HG03039 (cell line): ENCODE results near the gene CFAP58.
A peak's percentile ranks its signal among the peaks of the same experiment; 100 is the strongest.

Experiments used
- ATAC-seq: cut with Tn5 transposase; IDR thresholded peaks from one replicate; pipeline ENCODE4 v1.9.1; 2021; ENCODE audit warnings: mild to moderate bottlenecking, moderate library complexity; ENCODE audit not compliant: unreplicated experiment

CFAP58 gene

DNA sequence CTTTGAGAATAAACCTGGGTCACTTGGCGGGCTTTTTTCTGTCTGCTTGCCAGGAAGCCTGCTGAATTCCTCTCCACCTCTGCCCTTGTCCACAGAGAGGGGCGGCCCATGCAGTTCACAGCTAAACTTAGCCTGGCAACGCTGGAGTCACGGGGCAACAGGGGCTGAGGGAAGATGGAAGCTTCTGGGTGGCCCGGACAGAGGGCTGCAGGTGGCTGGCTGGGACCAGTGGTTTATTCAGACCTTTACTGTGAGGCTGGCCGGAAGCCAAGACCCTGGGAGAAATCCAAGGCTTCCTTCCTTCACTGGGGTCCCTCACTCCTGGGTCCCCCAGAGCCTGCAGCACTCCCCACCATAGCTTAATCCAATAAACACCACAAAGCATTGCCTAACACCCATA lies 32.4 kb upstream of the CFAP58 start:
- ATAC-seq = no peak

DNA sequence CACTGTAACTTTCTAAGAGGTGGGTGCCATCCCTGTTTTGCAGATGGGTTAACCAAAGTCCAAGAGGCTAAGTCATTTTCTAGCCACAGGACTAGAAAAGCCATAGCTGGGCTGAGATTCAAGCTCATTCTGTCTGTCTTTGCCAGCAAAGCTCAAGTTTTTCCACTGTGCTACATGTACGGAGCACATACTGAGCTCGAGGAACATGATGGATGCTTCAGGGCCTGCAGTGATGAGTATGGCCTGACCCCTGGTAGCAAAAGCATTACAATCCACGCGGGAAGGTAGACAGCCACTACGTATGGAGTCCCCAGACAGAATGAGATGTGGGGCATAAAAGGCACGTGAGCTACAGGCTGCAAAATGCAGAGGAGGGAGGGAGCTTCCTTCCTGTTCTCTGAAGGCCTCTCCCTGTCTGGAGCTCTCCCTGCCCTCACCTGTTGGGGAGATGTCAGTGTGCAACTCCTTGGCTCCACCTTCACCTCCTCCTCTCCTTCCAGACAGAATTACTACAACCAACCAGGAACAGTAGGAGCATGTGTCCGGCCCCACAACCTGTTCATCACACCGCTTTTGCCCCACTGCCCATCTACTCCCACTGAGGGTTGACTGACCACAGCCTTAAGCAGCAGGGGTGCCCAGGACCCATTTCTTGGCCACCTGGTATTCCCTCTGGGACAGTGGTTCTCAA lies 31.8 kb upstream of the CFAP58 start:
- no peak for ATAC-seq

DNA sequence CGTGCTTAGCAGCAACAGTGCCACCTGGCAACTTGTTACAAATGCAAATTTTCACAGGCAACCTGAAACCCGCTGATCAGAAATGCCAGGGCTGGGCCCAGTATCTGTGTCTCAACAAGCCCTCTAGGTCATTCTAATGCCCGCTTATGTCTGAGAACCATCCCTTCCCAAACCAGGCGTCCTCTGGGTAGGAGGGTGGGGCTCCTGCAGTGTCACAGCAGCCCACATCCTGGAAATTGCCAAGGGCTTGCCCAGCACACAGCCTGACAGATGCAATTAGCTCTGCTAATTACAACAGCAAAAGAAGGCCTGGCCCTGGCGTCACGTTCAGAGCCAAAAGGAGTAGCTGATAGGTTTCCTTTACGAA lies 31.2 kb upstream of the CFAP58 start:
- ATAC-seq = no peak

DNA sequence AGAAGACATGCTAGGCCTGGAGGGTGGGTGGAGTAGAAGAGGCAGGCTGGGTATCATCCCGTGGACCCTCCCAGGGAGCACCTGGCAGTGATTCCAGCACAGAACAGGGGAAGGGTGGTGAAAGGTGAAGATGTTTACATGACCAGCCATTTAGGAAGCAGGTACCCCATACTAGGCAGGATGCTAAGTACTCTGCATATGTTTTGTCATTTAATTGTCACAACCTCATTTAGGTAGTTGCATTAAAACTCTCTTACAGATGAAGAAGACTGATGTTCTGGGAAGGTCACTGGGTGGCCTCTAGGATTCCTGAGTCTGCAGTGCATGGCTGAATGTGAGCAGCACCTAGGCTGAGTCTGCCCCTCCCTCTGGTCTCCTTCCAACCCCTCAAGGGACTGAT lies 30.5 kb upstream of the CFAP58 start:
- ATAC-seq = no peak

DNA sequence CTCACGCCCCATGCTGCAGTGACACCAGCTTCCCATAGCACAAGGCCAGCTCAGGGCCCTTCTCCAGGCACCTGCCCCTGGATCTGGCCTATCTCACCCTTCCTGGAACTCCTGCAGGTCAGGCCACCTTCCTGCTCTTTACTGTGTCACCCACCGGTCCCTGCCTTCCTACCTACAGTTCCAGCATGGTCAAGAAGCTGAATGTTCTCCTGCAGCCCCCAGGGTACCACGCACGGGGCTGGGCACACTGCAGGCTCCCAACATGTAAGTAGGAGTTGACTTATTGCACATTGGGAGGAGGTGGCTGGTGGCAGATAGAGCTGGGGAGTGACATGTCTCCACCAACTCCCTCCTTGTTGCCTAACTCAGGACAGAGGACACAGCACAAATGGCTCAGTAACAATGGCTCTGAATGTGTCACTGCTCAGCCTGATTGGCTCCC lies 29.9 kb upstream of the CFAP58 start:
- no peak for ATAC-seq

DNA sequence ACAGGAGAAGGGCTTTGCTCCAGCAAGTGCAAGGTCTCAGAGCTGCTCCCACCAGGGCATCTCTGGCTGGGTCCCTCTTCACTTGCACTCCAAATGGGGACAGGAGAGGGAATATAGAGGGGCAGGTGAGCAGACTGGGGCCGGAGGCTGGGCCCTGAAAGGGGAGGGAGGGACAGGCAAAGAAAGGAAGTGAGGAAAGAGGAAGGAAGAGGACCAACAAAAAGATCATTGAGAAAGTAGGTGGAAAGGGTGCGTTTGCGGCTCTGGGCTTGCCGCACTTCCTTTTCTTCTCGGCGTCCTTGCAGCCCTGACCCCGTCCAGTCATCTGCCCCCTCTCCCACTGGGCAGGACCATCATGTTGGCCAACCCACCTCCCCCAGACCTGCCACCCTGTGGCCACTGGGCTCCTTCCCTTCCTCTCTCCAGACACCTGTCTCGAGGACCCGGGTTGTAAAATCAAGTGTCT lies 29.4 kb upstream of the CFAP58 start:
- no peak for ATAC-seq

DNA sequence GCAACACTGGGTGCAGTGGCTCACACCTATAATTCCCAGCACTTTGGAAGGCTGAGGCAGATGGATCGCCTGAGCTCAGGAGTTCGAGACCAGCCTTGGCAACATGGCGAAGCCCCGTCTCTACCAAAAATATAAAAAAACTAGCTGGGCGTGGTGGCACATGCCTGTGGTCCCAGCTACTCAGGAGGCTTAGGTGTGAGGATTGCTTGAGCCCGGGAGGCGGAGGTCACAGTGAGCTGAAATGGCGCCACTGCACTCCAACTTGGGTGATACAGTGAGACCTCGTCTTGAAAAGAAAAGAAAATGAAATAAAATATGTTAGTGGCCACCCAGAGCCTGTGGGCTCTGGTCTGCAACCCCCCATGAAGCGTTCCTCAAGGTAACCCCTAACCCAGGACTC lies 28.7 kb upstream of the CFAP58 start:
- no peak for ATAC-seq

DNA sequence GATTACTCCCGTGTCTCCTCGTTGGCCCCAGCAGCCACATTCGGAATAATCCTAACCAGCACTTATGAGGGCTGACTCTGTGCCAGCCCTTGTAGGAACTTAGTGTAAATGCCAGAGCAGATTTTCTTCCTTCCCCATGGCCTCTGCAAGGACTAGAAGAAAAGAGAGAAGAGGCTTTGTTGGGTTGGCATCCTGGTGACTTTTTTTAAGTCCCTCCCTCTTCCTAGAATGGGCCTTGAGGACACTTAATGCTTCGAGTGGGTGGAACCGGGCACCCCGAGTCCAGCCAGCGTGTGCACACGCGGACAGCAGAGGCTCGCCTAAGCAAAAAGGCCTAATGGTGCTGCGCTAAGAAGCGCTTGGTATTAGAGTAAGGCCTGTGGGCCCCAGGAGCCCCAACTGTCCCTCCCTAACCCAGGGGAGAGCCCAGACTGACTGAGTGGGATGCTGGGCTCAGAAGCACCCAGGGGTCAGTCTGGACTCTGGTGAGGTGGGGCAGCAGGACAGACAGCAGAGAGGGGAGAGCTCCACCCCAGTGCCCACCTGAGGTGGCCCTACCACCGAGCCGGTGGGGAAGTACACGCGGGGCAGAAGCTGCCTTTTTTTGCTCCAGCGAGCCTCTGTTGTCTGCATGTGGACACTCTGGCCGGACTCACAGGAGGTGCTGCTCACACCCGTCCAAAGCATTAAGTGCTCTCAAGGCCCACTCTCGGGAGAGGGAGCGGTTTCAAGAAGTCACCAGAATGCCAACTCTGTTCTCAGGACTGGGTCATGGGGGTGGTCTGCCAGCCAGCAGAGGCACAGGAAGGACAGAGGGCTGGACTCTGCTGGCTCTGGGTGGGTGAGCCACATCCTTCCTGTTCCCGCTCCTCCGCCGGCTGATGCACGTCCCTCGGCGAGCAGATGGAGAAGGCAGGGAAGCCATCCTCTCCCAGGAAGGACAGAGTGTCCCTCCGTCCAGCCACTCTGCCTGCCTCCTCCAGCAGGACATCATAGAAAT lies 27.9 kb upstream of the CFAP58 start:
- no peak for ATAC-seq

DNA sequence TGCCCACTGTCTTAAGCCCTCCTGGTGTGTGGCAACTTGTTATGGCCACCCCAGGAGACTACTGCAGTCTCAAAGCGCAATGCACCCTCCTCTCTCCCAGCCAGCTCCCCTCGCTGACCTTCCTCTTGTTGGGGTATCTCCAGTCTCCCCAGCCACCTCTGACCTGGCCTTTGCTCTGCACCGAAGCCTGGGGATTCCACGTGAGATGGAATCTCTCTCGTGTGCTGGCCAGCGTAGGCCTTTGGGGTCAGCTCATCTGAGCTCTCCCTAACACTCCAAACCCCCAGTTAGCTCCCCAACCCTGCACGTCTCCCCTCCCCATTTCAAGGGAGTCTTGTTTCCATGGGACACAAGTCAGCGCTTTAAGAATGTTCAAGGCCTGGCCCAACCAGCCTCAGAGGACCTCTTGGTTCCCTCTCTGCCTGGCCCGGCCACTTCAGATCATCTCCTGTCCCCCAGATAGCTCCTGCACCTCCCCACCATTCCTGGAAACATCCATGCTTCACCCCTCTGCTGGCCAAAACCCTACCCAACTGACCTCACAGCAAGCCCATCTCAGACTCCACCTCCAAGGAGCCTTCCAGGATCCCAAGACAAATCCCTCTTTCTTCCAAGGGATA lies 26.5 kb upstream of the CFAP58 start:
- ATAC-seq = no peak

DNA sequence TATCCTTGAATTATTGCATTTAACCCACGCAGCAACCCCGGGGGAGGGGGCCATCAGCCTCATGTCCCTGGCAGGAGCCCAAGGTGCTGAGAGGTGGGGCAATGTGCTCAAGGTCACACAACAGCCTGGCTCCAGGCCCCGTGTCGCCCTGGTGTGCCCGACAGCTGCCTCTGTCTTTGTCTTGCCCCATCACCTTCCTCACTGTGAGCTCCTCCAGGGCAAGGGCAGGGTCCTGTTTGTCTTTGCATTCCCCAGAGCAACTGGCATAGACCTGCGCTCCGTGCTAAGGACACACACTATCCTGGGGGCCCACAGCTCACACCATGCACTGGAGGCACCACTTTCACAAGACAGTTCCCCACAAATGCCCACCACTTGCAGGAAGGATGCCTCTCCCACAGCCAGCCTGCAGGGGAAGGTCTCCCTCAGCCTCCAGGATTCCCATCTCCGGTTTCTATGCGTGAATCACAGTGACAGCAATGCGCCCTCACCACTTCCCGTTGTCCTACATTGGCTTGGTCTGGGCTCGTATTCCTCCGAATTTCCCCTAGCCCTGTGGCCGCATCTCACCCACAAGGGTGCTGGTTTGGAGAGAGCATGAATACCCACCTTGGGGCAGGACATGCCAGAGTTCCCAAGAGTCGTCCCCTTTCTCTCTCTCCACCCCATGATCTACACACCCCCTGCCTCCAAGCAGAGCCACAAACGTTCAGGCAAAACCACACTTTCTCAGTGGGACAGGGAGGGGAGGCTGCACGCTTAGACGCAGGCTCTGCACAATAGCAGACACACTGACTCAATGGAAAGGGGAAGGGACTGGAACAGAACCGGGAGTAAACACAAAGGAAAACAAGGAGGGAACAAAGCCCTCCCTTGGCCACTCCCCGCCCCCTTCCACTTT lies 25.6 kb upstream of the CFAP58 start:
- no peak for ATAC-seq

DNA sequence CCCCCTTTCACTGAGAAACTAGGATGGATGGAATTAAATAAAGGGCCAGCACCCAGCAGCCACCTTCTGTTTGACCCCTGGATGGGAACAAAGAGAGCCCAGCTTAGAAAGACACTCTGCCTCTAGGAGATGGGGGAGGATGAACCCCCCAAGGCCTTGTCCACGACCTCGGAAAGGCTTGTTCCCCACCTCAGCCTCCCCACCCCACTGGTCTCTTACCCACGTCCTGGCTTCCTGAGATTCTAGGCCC lies 25.1 kb upstream of the CFAP58 start:
- no peak for ATAC-seq

DNA sequence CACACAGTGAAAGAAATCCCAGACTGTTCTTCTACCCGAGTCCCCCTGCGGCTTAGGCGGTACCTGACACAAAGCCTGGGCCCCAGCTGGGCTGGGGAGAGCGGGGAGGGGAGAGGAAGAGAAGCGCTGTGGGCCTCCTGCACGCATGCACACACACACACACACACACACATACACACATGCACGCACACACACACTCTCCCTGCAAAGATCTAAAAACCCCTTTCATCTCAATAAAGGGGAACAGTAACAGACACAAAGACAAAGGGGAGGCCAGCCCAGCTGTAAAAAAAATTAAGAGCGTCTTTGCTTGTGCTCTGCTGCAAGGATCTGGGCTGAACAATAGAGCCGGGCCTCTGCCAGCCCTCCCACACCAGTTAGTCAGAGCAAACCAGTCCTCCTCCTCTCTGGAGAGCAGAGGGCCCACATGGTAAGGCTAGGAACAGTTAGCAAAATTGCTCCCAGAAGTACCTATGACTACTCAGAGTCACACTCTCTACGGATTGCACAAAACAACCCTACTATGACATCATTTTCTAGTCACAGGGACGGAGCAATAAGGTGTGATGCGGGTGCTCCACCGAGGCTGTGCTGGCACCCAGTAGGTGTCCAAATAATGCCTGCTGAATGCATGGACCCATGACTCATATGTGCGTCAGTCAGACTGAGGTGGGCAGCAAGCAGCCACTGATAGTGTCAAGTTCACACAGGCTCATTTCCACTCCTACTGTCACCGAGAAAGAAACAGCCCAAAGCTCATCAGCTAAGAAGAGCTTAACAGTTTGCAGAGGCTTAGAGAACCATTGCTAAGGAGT lies 24.5 kb upstream of the CFAP58 start:
- ATAC-seq = peak; percentile 45

DNA sequence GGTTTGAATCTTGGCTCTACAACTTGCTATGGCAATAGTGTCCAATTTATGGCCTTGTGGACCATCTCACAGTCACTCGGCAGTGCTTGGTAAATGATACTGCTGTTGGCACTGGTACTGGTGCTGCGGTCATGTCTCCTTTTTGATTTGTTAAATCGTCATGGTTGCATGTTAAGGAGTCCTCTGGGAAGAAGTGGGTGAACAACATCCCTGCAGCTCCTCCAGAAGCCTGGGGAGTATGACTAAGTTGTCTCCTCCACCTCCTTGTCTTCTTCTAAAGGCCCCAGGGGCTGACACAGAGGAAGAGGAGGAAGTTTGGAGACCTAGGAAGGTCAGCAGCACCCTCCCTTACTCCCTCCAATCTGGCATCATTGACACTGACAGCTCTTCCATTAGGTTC lies 23.9 kb upstream of the CFAP58 start:
- no peak for ATAC-seq

DNA sequence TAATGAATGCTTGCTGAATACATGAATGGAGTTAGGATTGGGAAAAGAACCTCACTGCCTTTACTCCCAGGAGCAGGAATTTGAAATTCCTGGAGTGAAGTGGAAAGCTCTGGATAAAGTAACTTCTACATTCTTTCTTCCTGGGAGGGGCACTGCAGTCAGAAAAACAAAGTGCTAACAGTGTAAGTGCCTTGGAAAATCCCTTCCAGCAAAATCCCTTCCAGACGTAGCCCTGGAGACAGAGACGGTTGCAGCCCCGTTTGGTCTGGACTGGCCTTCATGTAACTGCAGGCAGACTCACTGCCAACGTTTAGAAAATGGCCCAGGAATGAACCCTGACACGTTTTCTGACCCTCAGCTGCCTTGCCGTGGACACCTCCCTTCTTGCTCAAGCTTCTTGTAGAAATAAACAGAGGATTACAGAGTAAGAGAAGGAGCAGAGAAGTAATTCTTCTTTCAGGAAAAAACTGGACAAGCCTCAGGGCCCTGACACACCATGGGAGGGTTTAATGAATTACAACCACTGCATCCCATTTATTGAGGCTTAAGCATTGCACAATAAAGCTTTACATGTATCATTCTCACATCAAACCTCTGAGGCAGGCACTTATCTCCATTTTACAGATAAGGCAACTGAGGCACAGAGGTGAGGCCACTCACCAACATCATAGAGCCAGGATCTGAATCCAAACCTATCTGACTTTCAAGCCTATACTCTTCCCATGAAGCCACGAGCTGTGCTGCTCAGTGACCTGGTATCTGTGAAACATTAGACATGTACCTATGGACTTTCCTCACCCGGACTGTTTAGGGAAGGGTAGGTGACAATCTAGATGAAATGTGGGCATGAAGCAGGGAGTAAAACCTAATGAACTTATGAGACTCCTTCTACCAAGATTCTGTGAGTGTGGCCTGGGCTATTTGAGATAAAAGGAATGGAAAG lies 23.2 kb upstream of the CFAP58 start:
- no peak for ATAC-seq

DNA sequence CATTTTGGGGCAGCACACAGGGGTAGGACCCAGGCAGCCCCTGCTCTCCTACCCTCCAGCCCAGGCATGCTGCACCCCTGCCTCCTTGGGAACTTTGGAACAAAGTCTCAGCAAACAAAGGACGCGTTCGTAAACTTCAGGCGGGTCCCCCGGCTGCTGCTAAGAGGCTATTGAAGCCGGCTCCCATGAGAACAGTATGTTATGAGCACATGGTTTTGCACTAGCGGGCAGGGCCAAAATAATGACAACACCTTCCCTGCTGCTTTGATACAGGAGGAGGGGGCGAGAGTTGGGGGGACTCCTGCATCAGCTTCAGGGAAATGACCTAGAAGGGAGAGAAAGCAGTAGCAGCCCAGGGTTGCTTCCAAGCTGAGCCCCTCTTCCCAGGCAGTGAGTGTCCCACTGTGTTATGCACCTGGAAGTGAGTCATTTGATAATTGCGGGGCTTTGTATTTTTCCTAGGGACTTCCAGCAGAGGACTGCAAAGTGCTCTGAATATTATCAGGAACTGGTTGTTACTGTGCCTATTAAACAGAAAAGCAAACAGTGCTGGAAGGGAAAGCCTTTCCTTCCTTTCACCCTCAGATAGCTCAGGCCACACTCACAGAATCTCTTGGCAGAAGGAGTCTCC lies 22.3 kb upstream of the CFAP58 start:
- ATAC-seq = no peak

DNA sequence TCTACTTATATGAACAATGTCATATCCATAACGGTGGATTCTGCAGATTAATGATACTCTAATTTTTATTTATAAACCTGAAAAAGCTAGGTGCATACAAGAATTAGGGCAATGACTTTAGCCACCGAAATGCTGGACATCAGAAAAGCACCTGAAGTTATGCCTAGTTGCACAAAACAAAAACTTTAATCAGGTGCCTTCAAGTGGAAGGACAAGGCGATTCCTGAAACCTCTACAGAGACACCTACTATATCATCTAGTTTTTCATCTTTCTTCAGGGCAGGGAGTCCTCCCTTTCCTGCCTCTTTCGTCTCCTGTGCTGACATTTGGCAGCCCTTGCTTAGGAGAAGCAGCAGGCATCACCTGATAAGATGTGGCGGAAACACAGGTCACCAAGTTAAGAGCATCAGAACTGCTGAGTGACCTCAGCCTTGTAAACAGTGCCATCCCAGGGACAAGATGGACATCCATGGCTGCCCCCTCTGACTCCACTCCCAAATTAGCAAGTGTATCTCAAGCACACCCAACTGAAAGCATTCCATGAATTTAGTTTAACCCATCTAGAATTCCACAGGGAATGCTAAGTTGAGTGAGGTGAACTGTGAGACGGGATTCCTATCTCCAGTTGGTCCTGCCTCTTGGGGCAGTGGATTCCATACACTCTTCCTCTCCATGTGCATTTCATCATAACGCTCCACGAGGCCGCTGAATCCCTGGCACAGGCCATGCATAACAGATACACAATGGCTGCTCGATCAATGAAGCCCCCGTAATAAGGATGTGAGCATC lies 21.2 kb upstream of the CFAP58 start:
- ATAC-seq = no peak

DNA sequence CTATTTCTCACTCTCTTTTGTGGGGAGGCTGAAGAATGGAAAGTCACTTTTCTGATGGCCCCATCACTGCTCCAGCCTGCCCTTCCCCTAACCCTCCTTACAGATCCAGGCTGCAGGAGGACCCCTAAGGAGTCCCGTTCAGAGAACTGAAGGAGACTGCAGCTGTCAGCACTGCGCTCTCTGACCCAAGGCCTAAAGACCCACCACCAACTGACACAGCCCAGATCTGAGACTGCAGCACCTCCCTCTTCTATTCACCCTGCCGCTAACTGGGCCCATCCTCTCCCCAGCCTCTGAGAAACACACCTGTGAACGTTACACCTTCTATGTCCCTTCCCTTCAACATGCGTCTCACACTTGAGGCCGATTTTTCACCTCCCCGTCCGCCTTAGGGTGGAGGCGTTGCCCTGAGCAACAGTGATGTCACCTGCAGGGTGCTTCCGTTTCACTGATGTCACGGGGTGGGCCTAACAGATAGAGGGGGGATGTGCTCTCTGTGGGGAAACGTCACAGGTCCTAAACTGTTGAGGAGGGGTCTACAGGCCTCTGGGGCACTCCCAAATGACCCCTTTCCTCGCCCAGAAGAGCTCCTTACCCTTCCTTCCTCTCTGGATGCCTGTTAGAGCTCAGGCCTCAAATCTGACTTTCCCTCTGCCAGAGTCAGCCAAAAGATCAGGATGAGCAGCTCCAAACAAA lies 20.5 kb upstream of the CFAP58 start:
- ATAC-seq = no peak
